Keratinocyte (primary cell): Measurements from ENCODE around the gene PCDH9. TPM values are rescaled to one million over a fixed set of nuclear protein-coding genes. Genes with fewer than 3 reads are reported as not detected.

Source experiments
- DNase-seq: peaks from one replicate; pipeline ENCODE4 v3.0.0-alpha.2; 2011; ENCODE audit warnings: low read depth, missing footprints, low spot score
- FAIRE-seq: peaks from 2 replicates; lab custom pipeline; 2011; peaks lifted over from hg19 to GRCh38; lab: Jason Lieb, UNC
- H2AFZ ChIP-seq: 2 replicates; pipeline ENCODE4 v1.6.0; 2012; ENCODE audit warnings: low read length, control low read depth, inconsistent platforms; ENCODE audit not compliant: control insufficient read depth
- H3K27ac ChIP-seq: 2 replicates; pipeline ENCODE4 v1.5.1; 2011; ENCODE audit warnings: low read length; ENCODE audit not compliant: control insufficient read depth, insufficient read depth
- H3K27me3 ChIP-seq: 3 replicates; pipeline ENCODE4 v1.6.0; 2011; ENCODE audit warnings: low read length; ENCODE audit not compliant: control insufficient read depth, insufficient read depth; ENCODE audit errors: extremely low read depth
- H3K36me3 ChIP-seq, 2 experiments: 2 replicates in 1 of 2; 3 replicates in 1 of 2; pipeline ENCODE4 v1.5.1; 2011; ENCODE audit warnings: low read length in 2 of 2, mild to moderate bottlenecking in 1 of 2; ENCODE audit not compliant: control insufficient read depth in 2 of 2, insufficient read depth in 2 of 2; ENCODE audit errors: extremely low read depth in 1 of 2
- H3K4me1 ChIP-seq: 3 replicates; pipeline ENCODE4 v1.5.1; 2011; ENCODE audit warnings: low read length; ENCODE audit not compliant: control insufficient read depth, insufficient read depth; ENCODE audit errors: extremely low read depth
- H3K4me2 ChIP-seq: 3 replicates; pipeline ENCODE4 v1.6.0; 2011; ENCODE audit warnings: low read depth, low read length; ENCODE audit not compliant: control insufficient read depth, insufficient read depth; ENCODE audit errors: extremely low read depth
- H3K4me3 ChIP-seq, 3 experiments: fragments of 200-600 bp in 1 of 3; sonication (generic) in 1 of 3; 2 replicates in 2 of 3; 3 replicates in 1 of 3; pipeline ENCODE4 v1.5.1; 2011 to 2016; ENCODE audit warnings: low read length in 3 of 3, mild to moderate bottlenecking in 3 of 3, control low read depth in 2 of 3, inconsistent platforms in 1 of 3, low read depth in 1 of 3, mixed read lengths in 1 of 3, mixed run types in 1 of 3, moderate library complexity in 1 of 3; ENCODE audit not compliant: control insufficient read depth in 2 of 3, insufficient read depth in 2 of 3; ENCODE audit errors: extremely low read depth in 1 of 3
- H3K79me2 ChIP-seq: 2 replicates; pipeline ENCODE4 v1.6.0; 2012; ENCODE audit warnings: low read length; ENCODE audit not compliant: control insufficient read depth, insufficient read depth
- H3K9ac ChIP-seq: 3 replicates; pipeline ENCODE4 v1.6.0; 2011; ENCODE audit warnings: low read length; ENCODE audit not compliant: control insufficient read depth, insufficient read depth; ENCODE audit errors: extremely low read depth
- H3K9me1 ChIP-seq: 3 replicates; pipeline ENCODE4 v1.6.0; 2011; ENCODE audit warnings: low read length; ENCODE audit not compliant: control insufficient read depth, insufficient read depth; ENCODE audit errors: extremely low read depth
- H3K9me3 ChIP-seq: 2 replicates; pipeline ENCODE4 v1.5.1; 2012; ENCODE audit warnings: low read depth, low read length; ENCODE audit not compliant: control insufficient read depth
- H4K20me1 ChIP-seq: 3 replicates; pipeline ENCODE4 v1.6.0; 2011; ENCODE audit warnings: low read length; ENCODE audit not compliant: control insufficient read depth, insufficient read depth; ENCODE audit errors: extremely low read depth
- CTCF ChIP-seq, 3 experiments: IDR thresholded peaks in 1 of 3; conservative IDR thresholded peaks in 1 of 3; optimal IDR thresholded peaks in 1 of 3; 2 replicates in 2 of 3; 3 replicates in 1 of 3; pipeline versions ENCODE3 to v1.5.1; 2011; ENCODE audit warnings: low read length in 3 of 3, mild to moderate bottlenecking in 3 of 3, moderate library complexity in 2 of 3, control low read depth in 1 of 3, inconsistent platforms in 1 of 3; ENCODE audit not compliant: insufficient read depth in 2 of 3; ENCODE audit errors: extremely low read depth in 1 of 3
- EZH2 ChIP-seq: IDR thresholded peaks from one replicate; pipeline ENCODE4 v1.6.1; 2012; ENCODE audit warnings: inconsistent platforms, mild to moderate bottlenecking, low read length, moderate library complexity
- dilution Hi-C: fragments of 300-500 bp; cut with MboI; formaldehyde crosslinking; loops from one replicate; pipeline ENCODE4 v1.7.0; 2020; ENCODE audit warnings: low sequenced_read_pairs; ENCODE audit not compliant: extremely low pct_ligation_motif_present
- polyA plus RNA-seq, 5 experiments: library from polyadenylated mRNA; depleted of rRNA in 3 of 5; stranded (reverse) in 3 of 5; stranded (forward) in 1 of 5; unstranded in 1 of 5; fragments of >200 nt; gene quantifications; 1 replicate in 1 of 5; 2 replicates in 3 of 5; 3 replicates in 1 of 5; pipeline versions ENCODE4 v1.2.1 to v1.2.3, GENCODE V29; 2011 to 2012; ENCODE audit warnings: missing spikeins in 2 of 5, low read depth in 1 of 5, low replicate concordance in 1 of 5

PCDH9 gene
- polyA plus RNA-seq, 1 donor (not counting 4 experiments of a cell fraction or from before 2014, with no cell fraction given), result 0.21 TPM

DNA sequence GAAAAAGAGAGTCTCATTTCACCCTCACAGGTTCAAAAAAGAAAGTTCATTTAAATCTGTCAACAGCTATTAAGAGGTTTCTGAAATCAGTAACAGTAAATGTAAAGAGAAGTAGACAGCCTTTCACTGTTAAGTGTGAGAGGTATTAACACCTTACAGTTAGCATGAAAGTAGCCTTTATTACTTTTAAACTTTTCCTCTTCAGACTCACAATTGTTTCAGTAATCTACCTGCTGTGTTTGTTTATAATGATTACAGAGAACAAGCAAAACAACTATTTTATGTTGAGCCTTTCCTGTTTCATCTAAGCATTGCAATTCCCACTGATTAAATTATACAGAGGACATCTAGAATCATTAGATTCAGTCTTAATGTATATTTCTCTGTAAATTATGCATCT, 159.8 kb downstream of the PCDH9 start:
- DNase-seq (no peak), FAIRE-seq (no peak)
- Histone ChIP-seq H3K27ac (no peak overlapping the region), H3K4me2 (no peak overlapping the region), H3K9ac (no peak overlapping the region), H3K9me3 (no peaks in the 10 kb centered on the region), H2AFZ (no peak overlapping the region), H3K4me1 (no peaks in the 10 kb centered on the region), H4K20me1 (no peaks in the 10 kb centered on the region), H3K36me3 (no peaks in the 10 kb centered on the region), H3K9me1 (no peaks in the 10 kb centered on the region), H3K4me3 (no peak overlapping the region), H3K79me2 (no peaks in the 10 kb centered on the region), H3K27me3 (no peaks in the 10 kb centered on the region)
- no peak for TF ChIP-seq EZH2
- no peak for TF ChIP-seq CTCF (optimal IDR thresholded peaks at IDR 0.05 in 1 of 3, IDR thresholded peaks at IDR 0.05 in 1 of 3, conservative IDR thresholded peaks at IDR 0.05 in 1 of 3; ENCODE audit: extremely low read depth in 1 of 3, insufficient read depth in 2 of 3, low read length in 3 of 3)
- dilution Hi-C loops, result no loop called here

DNA sequence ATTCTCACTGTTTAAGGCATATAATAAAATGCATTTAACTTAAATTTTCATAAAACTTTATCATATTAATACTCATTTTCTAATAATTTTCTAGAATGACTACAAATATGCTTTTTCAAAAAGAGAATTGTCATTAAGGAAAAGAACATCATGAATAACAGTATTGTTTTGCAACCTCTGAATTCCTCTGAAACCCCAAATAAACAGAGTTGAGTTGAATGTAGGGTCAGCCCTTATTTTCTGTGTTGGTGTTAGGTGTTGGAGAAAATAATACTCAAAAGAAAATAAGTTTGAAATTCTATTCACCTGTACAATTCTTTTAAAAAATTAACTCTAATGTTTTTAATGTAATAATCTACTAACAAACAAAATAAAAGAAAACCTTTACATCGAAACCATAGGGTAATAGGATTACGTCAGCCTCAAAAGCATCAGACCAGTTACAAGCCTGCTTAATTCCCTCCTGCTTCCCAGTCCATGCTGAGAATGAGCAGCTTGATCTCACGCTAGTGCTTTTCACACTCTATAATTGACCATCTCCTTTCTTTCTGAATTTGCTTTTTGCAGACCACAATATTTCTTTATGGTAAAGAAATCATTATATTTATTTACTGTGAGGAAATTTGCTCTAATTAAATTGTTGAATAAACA, 160.9 kb downstream of the PCDH9 start:
- H2AFZ ChIP-seq, result no peak overlapping the region
- no peaks in the 10 kb centered on the region for H3K9me1 ChIP-seq
- H3K27me3 ChIP-seq, result no peaks in the 10 kb centered on the region
- FAIRE-seq (no peak), DNase-seq (no peak)
- H3K4me1 ChIP-seq, result no peaks in the 10 kb centered on the region
- dilution Hi-C loops, result no loop called here
- H4K20me1 ChIP-seq, result no peaks in the 10 kb centered on the region
- no peak for TF ChIP-seq CTCF (optimal IDR thresholded peaks at IDR 0.05 in 1 of 3, IDR thresholded peaks at IDR 0.05 in 1 of 3, conservative IDR thresholded peaks at IDR 0.05 in 1 of 3; ENCODE audit: extremely low read depth in 1 of 3, insufficient read depth in 2 of 3, low read length in 3 of 3)
- no peak for TF ChIP-seq EZH2
- H3K27ac ChIP-seq, result no peak overlapping the region
- no peak overlapping the region for H3K4me2 ChIP-seq
- H3K79me2 ChIP-seq, result no peaks in the 10 kb centered on the region
- H3K4me3 ChIP-seq, result no peak overlapping the region
- no peak overlapping the region for H3K9ac ChIP-seq
- H3K9me3 ChIP-seq, result no peaks in the 10 kb centered on the region
- no peaks in the 10 kb centered on the region for H3K36me3 ChIP-seq
